ENCODE data around the gene PAK2. TPM values are rescaled to one million over a fixed set of nuclear protein-coding genes. Genes with fewer than 3 reads are reported as not detected.

Gene PAK2
- total and polyA plus RNA-seq, 9 of the 15 experiments (the other 6 are each of a cell fraction or from before 2014, with no cell fraction given) = 13.2 to 72.4 (median 35.7) TPM

- TF ChIP-seq PRDM10 (IDR thresholded peaks at IDR 0.05; ENCODE audit: partially characterized antibody) (no peak), SETDB1 (IDR thresholded peaks at IDR 0.05; ENCODE audit: low read length) (no peak), ZNF24 (IDR thresholded peaks at IDR 0.05) (no peak), ZNF75A (CRISPR knock-in tag; IDR thresholded peaks at IDR 0.05) (no peak), MAFK (IDR thresholded peaks at IDR 0.05; ENCODE audit: low read length) (no peak), SMARCE1 (IDR thresholded peaks at IDR 0.05) (0 out of 2 replicates have a peak, but pooled peaks have one; percentile 40), SIN3B (IDR thresholded peaks at IDR 0.05; ENCODE audit: low read depth) (peak; percentile 96), ZNF449 (CRISPR knock-in tag; IDR thresholded peaks at IDR 0.05) (no peak), E2F5 (CRISPR knock-in tag; IDR thresholded peaks at IDR 0.05) (peak; percentile 94), POLR3A (IDR thresholded peaks at IDR 0.05; ENCODE audit: borderline replicate concordance, extremely low read depth, insufficient read depth, insufficient read length) (no peak), ZNF778 (CRISPR knock-in tag; IDR thresholded peaks at IDR 0.05) (no peak), GATAD2A (IDR thresholded peaks at IDR 0.05) (no peak), ZNF589 (CRISPR knock-in tag; IDR thresholded peaks at IDR 0.05; ENCODE audit: low read depth) (no peak), NFIC (IDR thresholded peaks at IDR 0.05) (peak; percentile 53; the same call in 1 of the 2 replicates), NFIX (CRISPR knock-in tag; IDR thresholded peaks at IDR 0.05; ENCODE audit: low read depth) (no peak), ZNF785 (CRISPR knock-in tag; IDR thresholded peaks at IDR 0.05) (no peak), POLR2H (tag; IDR thresholded peaks at IDR 0.05; ENCODE audit: low read depth) (peak; percentile 93), ZFP91 (CRISPR knock-in tag; IDR thresholded peaks at IDR 0.05) (no peak), LARP7 (IDR thresholded peaks at IDR 0.05) (no peak), XRCC4 (IDR thresholded peaks at IDR 0.05; ENCODE audit: extremely low read depth, insufficient read depth, insufficient read length) (no peak), SLC30A9 (CRISPR knock-in tag; IDR thresholded peaks at IDR 0.05) (no peak), NFRKB (IDR thresholded peaks at IDR 0.05; ENCODE audit: low read depth) (peak; percentile 54; the same call in 1 of the 2 replicates), ZNF77 (CRISPR knock-in tag; IDR thresholded peaks at IDR 0.05) (no peak)
Measured at GRCh38 chr3:196867507-196868296, 128.0 kb downstream of the PAK2 start, which contains the start of gene SENP5 (continued).
